Measurements from ENCODE around the gene FBXO11. TPM values are rescaled to one million over a fixed set of nuclear protein-coding genes. Genes with fewer than 3 reads are reported as not detected.
A peak's percentile ranks its signal among the peaks of the same experiment; 100 is the strongest.

FBXO11 gene
- total and polyA plus RNA-seq, 7 donors: 13.4 to 71.7 (median 43.8) TPM

DNA sequence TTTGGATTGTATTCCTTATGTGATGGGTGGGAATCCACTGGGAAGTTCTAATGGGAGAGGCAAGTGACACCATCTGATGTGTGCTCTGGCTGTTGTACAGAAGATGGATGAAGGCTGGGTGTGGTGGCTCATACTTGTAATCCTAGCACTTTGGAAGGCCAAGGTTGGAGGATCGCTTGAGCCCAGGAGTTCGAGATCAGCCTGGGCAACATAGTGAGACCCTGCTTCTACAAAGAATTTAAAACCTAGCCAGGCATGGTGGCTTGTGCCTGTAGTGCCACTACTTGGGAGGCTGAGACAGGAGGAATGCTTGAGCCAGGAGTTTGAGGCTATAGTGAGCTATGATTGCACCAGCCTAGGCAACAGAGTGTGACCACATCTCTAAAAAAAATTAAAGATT lies 134.0 kb downstream of the FBXO11 start:
- Histone ChIP-seq H3K27me3 (no peaks in the 10 kb centered on the region), H3K4me3 (no peak overlapping the region), H3K27ac (no peak overlapping the region), H3K9me3 (no peaks in the 10 kb centered on the region), H3K36me3 (no peaks in the 10 kb centered on the region), H3K4me1 (no peaks in the 10 kb centered on the region)
- TF ChIP-seq POLR2AphosphoS5 (IDR thresholded peaks at IDR 0.05) (no peak), POLR2A (IDR thresholded peaks at IDR 0.05) (no peak), EP300 (IDR thresholded peaks at IDR 0.05) (no peak)
- TF ChIP-seq, protein P1, sequence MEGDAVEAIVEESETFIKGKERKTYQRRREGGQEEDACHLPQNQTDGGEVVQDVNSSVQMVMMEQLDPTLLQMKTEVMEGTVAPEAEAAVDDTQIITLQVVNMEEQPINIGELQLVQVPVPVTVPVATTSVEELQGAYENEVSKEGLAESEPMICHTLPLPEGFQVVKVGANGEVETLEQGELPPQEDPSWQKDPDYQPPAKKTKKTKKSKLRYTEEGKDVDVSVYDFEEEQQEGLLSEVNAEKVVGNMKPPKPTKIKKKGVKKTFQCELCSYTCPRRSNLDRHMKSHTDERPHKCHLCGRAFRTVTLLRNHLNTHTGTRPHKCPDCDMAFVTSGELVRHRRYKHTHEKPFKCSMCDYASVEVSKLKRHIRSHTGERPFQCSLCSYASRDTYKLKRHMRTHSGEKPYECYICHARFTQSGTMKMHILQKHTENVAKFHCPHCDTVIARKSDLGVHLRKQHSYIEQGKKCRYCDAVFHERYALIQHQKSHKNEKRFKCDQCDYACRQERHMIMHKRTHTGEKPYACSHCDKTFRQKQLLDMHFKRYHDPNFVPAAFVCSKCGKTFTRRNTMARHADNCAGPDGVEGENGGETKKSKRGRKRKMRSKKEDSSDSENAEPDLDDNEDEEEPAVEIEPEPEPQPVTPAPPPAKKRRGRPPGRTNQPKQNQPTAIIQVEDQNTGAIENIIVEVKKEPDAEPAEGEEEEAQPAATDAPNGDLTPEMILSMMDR (IDR thresholded peaks at IDR 0.05): no peak
- intact Hi-C loops (cut with DNase I): no loop called here
- DNase-seq: no peak
- 95 to 99% methylated on average over 2 of the region's 2 CpGs for WGBS, 2 donors

DNA sequence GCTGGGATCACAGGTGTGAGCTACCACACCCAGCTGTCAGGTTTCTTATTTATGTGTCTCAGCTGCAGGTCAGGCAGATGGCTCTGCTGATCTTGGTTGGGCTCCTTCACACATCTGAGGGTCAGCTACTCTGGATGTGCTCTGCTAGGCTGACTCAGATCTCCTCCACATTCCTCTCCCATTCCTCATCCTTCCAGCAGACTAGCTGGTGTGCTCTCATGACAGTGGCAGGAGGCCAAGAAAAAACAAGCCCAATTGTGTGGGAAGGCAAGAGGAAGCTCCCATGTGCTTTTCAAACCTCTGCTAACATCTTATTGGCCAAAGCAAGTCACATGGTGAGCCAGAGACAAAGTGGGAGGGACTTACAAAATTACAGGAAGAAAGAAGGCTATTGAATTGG lies 135.1 kb downstream of the FBXO11 start:
- no peak overlapping the region for H3K27ac ChIP-seq
- TF ChIP-seq POLR2A (IDR thresholded peaks at IDR 0.05) (no peak), EP300 (IDR thresholded peaks at IDR 0.05) (no peak), POLR2AphosphoS5 (IDR thresholded peaks at IDR 0.05) (no peak)
- TF ChIP-seq, protein P1 (IDR thresholded peaks at IDR 0.05): no peak
- H3K27me3 ChIP-seq: no peaks in the 10 kb centered on the region
- no peaks in the 10 kb centered on the region for H3K36me3 ChIP-seq
- intact Hi-C loops (cut with DNase I): no loop called here
- H3K4me1 ChIP-seq: no peaks in the 10 kb centered on the region
- DNase-seq: no peak
- no peak overlapping the region for H3K4me3 ChIP-seq
- H3K9me3 ChIP-seq: no peaks in the 10 kb centered on the region

DNA sequence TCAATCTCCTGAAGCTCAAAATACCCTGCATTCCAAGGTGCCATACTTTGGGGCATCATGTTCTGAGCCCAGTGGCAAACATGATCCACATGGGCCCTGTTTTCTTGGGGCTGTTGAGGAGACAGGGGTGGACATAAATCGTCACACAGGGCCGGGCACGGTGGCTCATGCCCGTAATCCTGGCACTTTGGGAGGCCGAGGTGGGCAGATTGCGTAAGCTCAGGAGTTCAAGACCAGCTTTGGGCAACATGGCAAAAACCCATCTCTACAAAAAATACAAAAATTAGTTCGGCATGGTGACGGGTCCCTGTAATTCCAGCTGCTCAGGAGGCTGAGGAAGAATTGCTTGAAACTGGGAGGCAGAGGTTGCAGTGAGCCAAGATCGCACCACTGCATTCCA lies 137.0 kb downstream of the FBXO11 start:
- Histone ChIP-seq H3K9me3 (no peaks in the 10 kb centered on the region), H3K4me1 (no peaks in the 10 kb centered on the region), H3K27me3 (no peaks in the 10 kb centered on the region), H3K36me3 (no peaks in the 10 kb centered on the region), H3K27ac (no peak overlapping the region), H3K4me3 (no peak overlapping the region)
- intact Hi-C loops (cut with DNase I): loop anchor here (5.0 kb wide), 2 partner anchors 427 to 653 kb away; no protein-coding TSS in a partner anchor
- DNase-seq: no peak
- 92 to 96% methylated on average over 9 of the region's 9 CpGs for WGBS, 2 donors
- TF ChIP-seq, protein P1 (IDR thresholded peaks at IDR 0.05): no peak

DNA sequence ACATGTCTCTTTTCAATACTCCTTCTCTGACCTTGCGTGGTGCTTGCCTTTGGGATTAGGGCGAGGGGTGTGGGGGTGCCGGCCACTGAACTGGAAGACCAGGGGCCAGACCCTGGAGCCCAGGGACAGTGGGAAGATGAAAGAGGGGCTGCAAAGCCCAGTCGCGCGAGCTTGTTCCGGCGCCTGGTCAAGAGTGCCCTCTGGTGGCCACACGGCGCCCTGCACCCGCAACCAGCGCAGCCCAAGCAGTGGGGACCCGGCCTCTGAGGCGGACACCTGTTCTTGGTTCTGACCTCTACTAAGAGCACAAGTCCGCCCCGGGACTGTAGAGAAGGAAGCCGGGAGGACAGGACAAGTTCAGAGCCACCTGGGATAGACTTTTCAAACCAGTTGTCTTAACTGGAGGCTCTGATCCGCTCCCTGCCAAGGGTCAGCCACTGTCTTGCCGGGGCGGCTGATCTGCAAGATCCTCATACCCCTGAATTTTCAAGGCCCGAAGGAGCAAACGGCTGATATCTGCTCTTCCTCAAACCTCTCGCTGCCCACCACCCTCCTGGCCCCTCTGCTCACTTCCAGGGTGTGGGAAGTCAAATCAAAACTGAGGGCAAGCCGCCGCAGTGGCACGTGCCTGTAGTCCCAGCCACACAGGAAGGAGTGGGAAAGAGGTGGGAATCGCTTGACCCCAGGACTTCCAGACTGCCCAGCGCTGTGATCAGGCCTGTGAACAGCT lies 138.3 kb downstream of the FBXO11 start:
- TF ChIP-seq EP300 (IDR thresholded peaks at IDR 0.05) (no peak), POLR2AphosphoS5 (IDR thresholded peaks at IDR 0.05) (no peak), POLR2A (IDR thresholded peaks at IDR 0.05) (no peak)
- TF ChIP-seq, protein P1 (IDR thresholded peaks at IDR 0.05): peak; percentile 84 to 99 (median 93)
- 28 to 31% methylated on average over 28 of the region's 28 CpGs for WGBS, 2 donors
- Histone ChIP-seq H3K36me3 (no peaks in the 10 kb centered on the region), H3K9me3 (no peaks in the 10 kb centered on the region), H3K27me3 (no peaks in the 10 kb centered on the region), H3K27ac (no peak overlapping the region), H3K4me3 (no peak overlapping the region), H3K4me1 (no peaks in the 10 kb centered on the region)
- intact Hi-C loops (cut with DNase I): loop anchor here (1.0 to 5.0 kb wide), 3 partner anchors 331 to 654 kb away; no protein-coding TSS in a partner anchor
- peak; percentile 79 for DNase-seq

DNA sequence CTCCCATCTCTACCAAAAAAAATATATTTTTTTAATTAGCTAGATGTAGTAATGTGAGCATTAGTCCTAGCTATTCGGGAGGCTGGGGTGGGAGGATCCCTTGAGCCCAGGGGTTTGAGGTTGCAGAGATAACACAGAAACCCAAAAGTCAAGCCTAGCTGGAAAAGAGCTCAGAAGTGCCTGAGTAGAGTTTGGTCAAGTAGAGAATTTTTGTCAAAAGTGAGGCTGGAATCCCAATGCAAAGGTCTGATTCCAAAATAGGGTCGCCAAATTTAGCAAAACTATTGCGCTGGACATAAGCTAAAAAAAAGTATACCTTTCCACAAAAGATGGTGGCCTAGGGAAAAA lies 138.8 kb downstream of the FBXO11 start:
- Histone ChIP-seq H3K9me3 (no peaks in the 10 kb centered on the region), H3K27ac (no peak overlapping the region), H3K27me3 (no peaks in the 10 kb centered on the region), H3K36me3 (no peaks in the 10 kb centered on the region), H3K4me1 (no peaks in the 10 kb centered on the region), H3K4me3 (no peak overlapping the region)
- TF ChIP-seq POLR2A (IDR thresholded peaks at IDR 0.05) (no peak), POLR2AphosphoS5 (IDR thresholded peaks at IDR 0.05) (no peak), EP300 (IDR thresholded peaks at IDR 0.05) (no peak)
- TF ChIP-seq, protein P1 (IDR thresholded peaks at IDR 0.05): no peak
- intact Hi-C loops (cut with DNase I): loop anchor here (5.0 kb wide), 2 partner anchors 425 to 655 kb away; no protein-coding TSS in a partner anchor
- no peak for DNase-seq
- WGBS, 2 donors: 59 to 60% methylated on average over 3 of the region's 3 CpGs

Data from sigmoid colon (tissue), 7 donors.